GM10248 (cell line): Measurements from ENCODE around the gene DAZAP1.

Experiments used
- CTCF ChIA-PET: fragments of 300-600 bp; sonication (Branson Sonifier 250); formaldehyde crosslinking; extraction: SDS; loops from one replicate; lab custom pipeline; 2021; ENCODE audit warnings: antibody characterized with exemption; lab: Yijun Ruan, JAX
- POLR2A ChIA-PET: fragments of 350-650 bp; sonication (Branson Sonifier 250); formaldehyde crosslinking; extraction: SDS; loops from one replicate; lab custom pipeline; 2020; ENCODE audit warnings: antibody characterized with exemption; lab: Yijun Ruan, JAX
- DNase-seq: peaks from one replicate; pipeline ENCODE4 v3.0.0; 2012; ENCODE audit errors: extremely low spot score
- TF ChIP-seq, protein P1 (sequence below): IDR thresholded peaks from 2 replicates; pipeline ENCODE4 v1.5.1; 2012; ENCODE audit warnings: mild to moderate bottlenecking, low read depth; ENCODE audit errors: extremely low read depth, missing control alignments, control extremely low read depth

DAZAP1 gene

GRCh38 chr19:1483131-1483978, 76.0 kb downstream of the DAZAP1 start:
- POLR2A ChIA-PET: no interaction called here
- CTCF ChIA-PET: no interaction called here
- TF ChIP-seq, protein P1, sequence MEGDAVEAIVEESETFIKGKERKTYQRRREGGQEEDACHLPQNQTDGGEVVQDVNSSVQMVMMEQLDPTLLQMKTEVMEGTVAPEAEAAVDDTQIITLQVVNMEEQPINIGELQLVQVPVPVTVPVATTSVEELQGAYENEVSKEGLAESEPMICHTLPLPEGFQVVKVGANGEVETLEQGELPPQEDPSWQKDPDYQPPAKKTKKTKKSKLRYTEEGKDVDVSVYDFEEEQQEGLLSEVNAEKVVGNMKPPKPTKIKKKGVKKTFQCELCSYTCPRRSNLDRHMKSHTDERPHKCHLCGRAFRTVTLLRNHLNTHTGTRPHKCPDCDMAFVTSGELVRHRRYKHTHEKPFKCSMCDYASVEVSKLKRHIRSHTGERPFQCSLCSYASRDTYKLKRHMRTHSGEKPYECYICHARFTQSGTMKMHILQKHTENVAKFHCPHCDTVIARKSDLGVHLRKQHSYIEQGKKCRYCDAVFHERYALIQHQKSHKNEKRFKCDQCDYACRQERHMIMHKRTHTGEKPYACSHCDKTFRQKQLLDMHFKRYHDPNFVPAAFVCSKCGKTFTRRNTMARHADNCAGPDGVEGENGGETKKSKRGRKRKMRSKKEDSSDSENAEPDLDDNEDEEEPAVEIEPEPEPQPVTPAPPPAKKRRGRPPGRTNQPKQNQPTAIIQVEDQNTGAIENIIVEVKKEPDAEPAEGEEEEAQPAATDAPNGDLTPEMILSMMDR: no peak
- no peak for DNase-seq

GRCh38 chr19:1483979-1484428, 76.6 kb downstream of the DAZAP1 start:
- CTCF ChIA-PET: no interaction called here

More at GRCh38 chr19:1483979-1484428, 76.6 kb downstream of the DAZAP1 start:
- no peak for DNase-seq
- POLR2A ChIA-PET: no interaction called here
- TF ChIP-seq, protein P1: no peak
